ENCODE measurements around the gene CNOT2. TPM values are rescaled to one million over a fixed set of nuclear protein-coding genes. Genes with fewer than 3 reads are reported as not detected.

Gene CNOT2
- total RNA-seq, 1 donor from 2014 or later = 121 TPM

DNA sequence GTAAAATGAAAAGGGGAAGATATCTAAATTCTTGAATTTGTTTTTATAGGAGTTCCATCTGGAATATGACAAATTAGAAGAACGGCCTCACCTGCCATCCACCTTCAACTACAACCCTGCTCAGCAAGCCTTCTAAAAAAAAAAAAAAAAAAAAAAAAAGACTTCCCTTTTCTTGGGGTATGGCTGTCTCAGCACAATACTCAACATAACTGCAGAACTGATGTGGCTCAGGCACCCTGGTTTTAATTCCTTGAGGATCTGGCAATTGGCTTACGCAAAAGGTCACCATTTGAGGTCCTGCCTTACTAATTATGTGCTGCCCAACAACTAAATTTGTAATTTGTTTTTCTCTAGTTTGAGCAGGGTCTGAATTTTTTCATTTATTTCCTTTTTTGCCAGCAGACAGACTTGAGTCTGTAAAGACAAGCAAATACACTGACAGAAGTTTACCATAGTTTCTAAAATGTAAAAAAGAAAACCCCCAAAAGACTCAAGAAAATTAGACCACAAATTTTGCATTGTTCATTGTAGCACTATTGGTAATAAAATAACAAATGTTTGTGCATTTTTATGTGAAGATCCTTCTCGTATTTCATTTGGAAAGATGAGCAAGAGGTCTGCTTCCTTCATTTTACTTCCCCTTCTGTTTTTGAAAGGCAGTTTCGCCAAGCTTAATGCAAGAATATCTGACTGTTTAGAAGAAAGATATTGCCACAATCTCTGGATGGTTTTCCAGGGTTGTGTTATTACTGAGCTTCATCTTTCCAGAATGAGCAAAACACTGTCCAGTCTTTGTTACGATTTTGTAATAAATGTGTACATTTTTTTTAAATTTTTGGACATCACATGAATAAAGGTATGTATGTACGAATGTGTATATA lies 110.8 kb downstream of the CNOT2 start:
- H3K36me3 Mint-ChIP-seq (ENCODE audit: unreplicated experiment) = no peaks in the 10 kb centered on the region
- no peak for DNase-seq
- no peaks in the 10 kb centered on the region for H3K4me1 Mint-ChIP-seq (ENCODE audit: low read depth, unreplicated experiment)
- no peak overlapping the region for H3K27ac Mint-ChIP-seq (ENCODE audit: unreplicated experiment)
- no peaks in the 10 kb centered on the region for H3K9me3 Mint-ChIP-seq (ENCODE audit: unreplicated experiment)
- no peak overlapping the region for H3K4me3 Mint-ChIP-seq (ENCODE audit: unreplicated experiment)
- H3K27me3 Mint-ChIP-seq (ENCODE audit: unreplicated experiment) = no peaks in the 10 kb centered on the region
- TF ChIP-seq, protein P1, sequence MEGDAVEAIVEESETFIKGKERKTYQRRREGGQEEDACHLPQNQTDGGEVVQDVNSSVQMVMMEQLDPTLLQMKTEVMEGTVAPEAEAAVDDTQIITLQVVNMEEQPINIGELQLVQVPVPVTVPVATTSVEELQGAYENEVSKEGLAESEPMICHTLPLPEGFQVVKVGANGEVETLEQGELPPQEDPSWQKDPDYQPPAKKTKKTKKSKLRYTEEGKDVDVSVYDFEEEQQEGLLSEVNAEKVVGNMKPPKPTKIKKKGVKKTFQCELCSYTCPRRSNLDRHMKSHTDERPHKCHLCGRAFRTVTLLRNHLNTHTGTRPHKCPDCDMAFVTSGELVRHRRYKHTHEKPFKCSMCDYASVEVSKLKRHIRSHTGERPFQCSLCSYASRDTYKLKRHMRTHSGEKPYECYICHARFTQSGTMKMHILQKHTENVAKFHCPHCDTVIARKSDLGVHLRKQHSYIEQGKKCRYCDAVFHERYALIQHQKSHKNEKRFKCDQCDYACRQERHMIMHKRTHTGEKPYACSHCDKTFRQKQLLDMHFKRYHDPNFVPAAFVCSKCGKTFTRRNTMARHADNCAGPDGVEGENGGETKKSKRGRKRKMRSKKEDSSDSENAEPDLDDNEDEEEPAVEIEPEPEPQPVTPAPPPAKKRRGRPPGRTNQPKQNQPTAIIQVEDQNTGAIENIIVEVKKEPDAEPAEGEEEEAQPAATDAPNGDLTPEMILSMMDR (IDR thresholded peaks at IDR 0.05; ENCODE audit: partially characterized antibody, unreplicated experiment) = no peak

DNA sequence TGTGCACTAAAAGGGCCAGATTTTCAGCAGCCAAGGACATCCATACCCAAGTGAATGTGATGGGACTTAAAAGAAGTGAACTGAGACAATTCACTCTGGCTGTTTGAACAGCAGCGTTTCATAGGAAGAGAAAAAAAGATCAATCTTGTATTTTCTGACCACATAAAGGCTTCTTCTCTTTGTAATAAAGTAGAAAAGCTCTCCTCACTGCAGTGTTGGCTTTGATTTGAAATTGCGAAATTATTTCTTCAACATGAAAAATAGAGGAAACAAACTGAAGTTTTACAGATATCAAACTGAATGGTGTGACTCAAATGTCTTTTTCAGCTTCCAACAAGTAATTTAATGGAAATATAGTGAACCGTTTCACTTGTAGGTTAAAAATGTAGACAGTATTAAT lies 111.6 kb downstream of the CNOT2 start:
- Mint-ChIP-seq H3K27me3 (ENCODE audit: unreplicated experiment) (no peaks in the 10 kb centered on the region), H3K4me1 (ENCODE audit: low read depth, unreplicated experiment) (no peaks in the 10 kb centered on the region), H3K4me3 (ENCODE audit: unreplicated experiment) (no peak overlapping the region), H3K27ac (ENCODE audit: unreplicated experiment) (no peak overlapping the region), H3K36me3 (ENCODE audit: unreplicated experiment) (no peaks in the 10 kb centered on the region), H3K9me3 (ENCODE audit: unreplicated experiment) (no peaks in the 10 kb centered on the region)
- no peak for DNase-seq
- TF ChIP-seq, protein P1 (IDR thresholded peaks at IDR 0.05; ENCODE audit: partially characterized antibody, unreplicated experiment) = no peak

DNA sequence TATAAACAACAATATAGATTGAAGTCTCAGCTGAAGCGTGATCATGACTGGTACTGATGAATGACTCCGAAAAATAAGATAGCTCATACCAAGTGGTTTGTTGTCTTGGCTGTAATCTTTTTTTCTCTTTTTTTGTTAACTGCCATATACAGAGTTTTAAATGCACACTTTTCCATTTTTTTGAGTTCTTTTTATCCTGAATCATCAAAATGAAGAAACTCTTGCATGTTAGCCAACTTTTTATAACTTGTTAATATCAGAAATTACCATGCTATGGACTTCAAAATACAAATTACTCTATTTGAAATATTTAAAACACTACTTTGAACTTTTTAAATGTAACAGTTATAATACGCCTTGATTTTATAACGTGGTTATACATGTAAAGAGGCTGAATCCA lies 112.7 kb downstream of the CNOT2 start:
- no peaks in the 10 kb centered on the region for H3K9me3 Mint-ChIP-seq (ENCODE audit: unreplicated experiment)
- TF ChIP-seq, protein P1 (IDR thresholded peaks at IDR 0.05; ENCODE audit: partially characterized antibody, unreplicated experiment) = no peak
- no peak overlapping the region for H3K4me3 Mint-ChIP-seq (ENCODE audit: unreplicated experiment)

DNA sequence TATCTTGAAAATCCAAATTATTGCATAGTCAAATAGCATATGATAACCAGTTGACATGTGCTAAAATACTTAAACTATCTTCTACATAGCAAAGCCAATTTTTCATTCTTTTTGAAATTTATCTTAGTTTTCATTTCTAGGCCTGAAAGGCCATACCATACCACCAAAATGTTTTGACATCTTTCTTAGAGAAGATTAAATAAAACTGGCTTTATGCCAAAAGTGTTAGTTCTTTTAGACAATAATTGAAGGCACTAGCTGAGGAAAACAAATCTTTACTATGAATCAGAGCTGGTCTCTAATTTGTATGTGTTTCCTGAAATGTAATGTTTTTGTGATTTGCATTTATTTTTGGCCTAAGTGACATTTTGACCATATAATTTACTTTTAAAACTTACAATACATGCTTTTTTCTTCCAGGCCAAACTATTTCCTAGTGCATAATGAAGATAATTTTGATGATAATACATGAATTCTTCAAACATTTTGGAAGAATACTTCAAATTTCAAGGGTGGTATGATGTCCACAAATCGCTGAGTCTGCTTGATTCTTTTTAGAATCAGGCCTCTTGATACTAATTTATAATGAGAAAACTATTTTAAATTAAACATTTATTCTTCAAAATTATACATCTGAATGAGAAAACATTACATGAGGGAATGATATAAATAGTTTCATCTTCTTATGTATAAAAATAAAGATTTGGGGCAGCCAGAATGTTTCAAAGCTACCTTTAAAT lies 116.4 kb downstream of the CNOT2 start:
- H3K9me3 Mint-ChIP-seq (ENCODE audit: unreplicated experiment) = no peaks in the 10 kb centered on the region
- TF ChIP-seq, protein P1 (IDR thresholded peaks at IDR 0.05; ENCODE audit: partially characterized antibody, unreplicated experiment) = no peak
- H3K4me3 Mint-ChIP-seq (ENCODE audit: unreplicated experiment) = no peak overlapping the region
- H3K27ac Mint-ChIP-seq (ENCODE audit: unreplicated experiment) = no peak overlapping the region
- H3K4me1 Mint-ChIP-seq (ENCODE audit: low read depth, unreplicated experiment) = no peaks in the 10 kb centered on the region
- no peak for DNase-seq
- H3K36me3 Mint-ChIP-seq (ENCODE audit: unreplicated experiment) = no peaks in the 10 kb centered on the region
- H3K27me3 Mint-ChIP-seq (ENCODE audit: unreplicated experiment) = no peaks in the 10 kb centered on the region

More for the DNA sequence above, 112.7 kb downstream of the CNOT2 start:
- Mint-ChIP-seq H3K27me3 (ENCODE audit: unreplicated experiment) (no peaks in the 10 kb centered on the region), H3K36me3 (ENCODE audit: unreplicated experiment) (no peaks in the 10 kb centered on the region), H3K4me1 (ENCODE audit: low read depth, unreplicated experiment) (no peaks in the 10 kb centered on the region), H3K27ac (ENCODE audit: unreplicated experiment) (no peak overlapping the region)
- no peak for DNase-seq

DNA sequence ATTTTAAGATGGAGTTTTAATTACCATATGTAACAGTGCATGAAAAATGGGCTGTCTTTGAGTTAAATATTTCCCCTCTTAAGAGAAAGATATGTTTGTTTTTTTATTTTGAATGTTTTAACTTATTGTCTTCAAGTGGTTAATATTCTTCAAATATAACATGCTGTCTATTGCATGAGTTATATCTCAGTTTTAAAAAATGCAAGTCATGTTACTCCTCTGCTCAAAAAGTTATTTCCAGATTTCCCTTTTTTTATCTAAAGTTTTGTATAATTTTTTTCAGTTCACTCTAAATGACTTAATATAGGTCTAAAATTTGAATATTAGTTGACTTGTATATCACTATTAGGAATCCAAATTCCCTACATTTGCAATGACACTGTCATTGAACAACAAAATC lies 117.0 kb downstream of the CNOT2 start:
- Mint-ChIP-seq H3K4me3 (ENCODE audit: unreplicated experiment) (no peak overlapping the region), H3K9me3 (ENCODE audit: unreplicated experiment) (peaks cover 2% of the 10 kb centered on the region), H3K4me1 (ENCODE audit: low read depth, unreplicated experiment) (peaks cover 1% of the 10 kb centered on the region), H3K27me3 (ENCODE audit: unreplicated experiment) (peaks cover 2% of the 10 kb centered on the region), H3K27ac (ENCODE audit: unreplicated experiment) (no peak overlapping the region), H3K36me3 (ENCODE audit: unreplicated experiment) (peaks cover 4% of the 10 kb centered on the region)
- TF ChIP-seq, protein P1 (IDR thresholded peaks at IDR 0.05; ENCODE audit: partially characterized antibody, unreplicated experiment) = no peak
- DNase-seq = no peak
